Measurements from ENCODE around the gene KLF18.

The KLF18 gene

DNA sequence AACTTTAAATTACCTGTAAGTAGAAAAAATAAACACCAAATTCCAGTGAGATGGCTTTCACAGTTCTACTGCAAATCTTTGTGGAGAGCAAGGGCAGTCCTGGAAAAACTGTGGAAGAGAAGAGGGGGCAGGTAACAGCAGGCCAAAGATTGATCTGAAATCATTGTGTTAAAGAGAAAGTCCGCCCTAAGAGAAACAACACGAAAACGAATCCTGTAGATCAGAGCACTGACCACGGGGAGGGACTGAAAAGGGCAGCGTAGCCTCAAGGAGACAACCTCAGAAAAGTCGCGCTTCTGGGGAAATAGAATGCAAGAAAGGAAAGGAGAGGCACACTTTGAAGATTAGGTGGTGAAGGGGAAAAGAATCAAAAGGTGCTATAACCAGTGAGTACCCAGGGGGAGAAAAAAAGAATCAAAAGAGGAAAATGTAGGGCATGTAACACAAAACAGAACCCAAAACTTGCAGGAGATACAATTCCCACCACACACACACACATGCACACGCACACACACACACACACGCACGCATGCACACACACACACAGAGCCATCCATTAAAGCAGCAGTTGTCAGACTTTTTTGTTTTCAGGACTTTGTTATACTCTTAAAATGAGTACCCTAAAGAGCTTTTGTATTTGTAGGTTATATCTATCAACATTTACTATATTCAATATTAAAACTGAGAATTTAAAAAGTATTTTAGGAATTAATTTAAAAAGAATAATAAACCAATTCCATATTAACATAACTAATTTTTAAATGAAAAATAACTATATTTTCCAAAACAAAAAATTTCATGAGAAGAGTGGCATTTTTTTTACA, 50.8 kb downstream of the KLF18 start:
- Histone ChIP-seq H3K4me1 (ENCODE audit: control insufficient read depth, insufficient read depth, low read length) (no peaks in the 10 kb centered on the region), H3K36me3 (ENCODE audit: control insufficient read depth, insufficient read depth, low read length) (no peaks in the 10 kb centered on the region), H3K9ac (ENCODE audit: low read length) (no peak overlapping the region), H3K4me3 (ENCODE audit: low read length) (no peak overlapping the region), H3K27me3 (ENCODE audit: control insufficient read depth, insufficient read depth, low read length) (no peaks in the 10 kb centered on the region), H3K27ac (ENCODE audit: low read depth, low read length) (no peak overlapping the region)

DNA sequence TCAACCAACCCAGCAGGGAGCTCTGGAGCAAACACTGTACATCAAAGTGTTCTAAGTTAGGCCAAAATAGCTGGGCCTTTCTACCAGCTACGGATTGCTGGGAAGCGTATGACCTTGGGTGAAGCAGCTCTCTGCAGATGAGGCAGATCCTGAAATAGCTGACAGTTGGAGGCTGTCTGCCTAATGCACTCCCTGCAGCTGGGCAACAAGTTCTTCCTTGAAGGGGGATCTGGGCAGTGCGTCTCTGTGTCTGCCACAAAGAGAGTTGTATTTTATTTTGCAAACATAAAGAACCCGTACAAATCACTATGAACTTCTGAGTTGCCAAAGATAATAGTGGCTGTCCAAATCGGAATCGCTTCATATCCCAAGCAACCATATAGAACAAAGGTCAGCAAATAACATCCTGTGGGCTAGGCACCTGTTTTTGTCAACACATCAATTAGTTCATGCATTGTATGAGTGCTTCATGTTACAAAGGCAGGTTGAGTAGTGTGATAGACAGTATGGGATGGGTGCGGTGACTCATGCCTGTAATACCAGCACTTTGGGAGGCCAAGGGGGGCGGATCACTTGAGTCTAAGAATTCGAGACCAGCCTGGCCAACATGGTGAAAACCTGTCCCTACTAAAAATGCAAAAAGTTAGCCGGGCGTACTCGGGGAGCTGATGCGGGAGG, 51.9 kb downstream of the KLF18 start:
- Histone ChIP-seq H3K4me3 (ENCODE audit: low read length) (no peak overlapping the region), H3K9ac (ENCODE audit: low read length) (no peak overlapping the region), H3K4me1 (ENCODE audit: control insufficient read depth, insufficient read depth, low read length) (no peaks in the 10 kb centered on the region), H3K27ac (ENCODE audit: low read depth, low read length) (no peak overlapping the region), H3K36me3 (ENCODE audit: control insufficient read depth, insufficient read depth, low read length) (no peaks in the 10 kb centered on the region), H3K27me3 (ENCODE audit: control insufficient read depth, insufficient read depth, low read length) (no peaks in the 10 kb centered on the region)

All from rectal smooth muscle tissue (tissue), 1 donor.